Astrocyte (in vitro differentiated cells and primary cell): Measurements from ENCODE around the gene TMEM179. TPM values are rescaled to one million over a fixed set of nuclear protein-coding genes. Genes with fewer than 3 reads are reported as not detected.

ENCODE experiments used
- DNase-seq: peaks from one replicate; pipeline ENCODE4 v3.0.0-alpha.2; 2010; ENCODE audit warnings: low read depth
- FAIRE-seq: peaks from 2 replicates; lab custom pipeline; 2011; peaks lifted over from hg19 to GRCh38; lab: Jason Lieb, UNC
- H2AFZ ChIP-seq: 2 replicates; pipeline ENCODE4 v1.6.0; 2012; ENCODE audit warnings: low read depth, low read length, inconsistent platforms
- H3K27ac ChIP-seq: 2 replicates; pipeline ENCODE4 v1.5.1; 2011; ENCODE audit warnings: low read depth, low read length, inconsistent platforms
- H3K27me3 ChIP-seq: 2 replicates; pipeline ENCODE4 v1.6.0; 2011; ENCODE audit warnings: low read length, inconsistent platforms; ENCODE audit not compliant: insufficient read depth
- H3K36me3 ChIP-seq: 2 replicates; pipeline ENCODE4 v1.5.1; 2011; ENCODE audit warnings: low read length, inconsistent platforms; ENCODE audit not compliant: insufficient read depth
- H3K4me1 ChIP-seq: 2 replicates; pipeline ENCODE4 v1.5.1; 2011; ENCODE audit warnings: low read length, inconsistent platforms; ENCODE audit not compliant: insufficient read depth
- H3K4me2 ChIP-seq: 2 replicates; pipeline ENCODE4 v1.6.0; 2012; ENCODE audit warnings: low read length, inconsistent platforms
- H3K4me3 ChIP-seq: 2 replicates; pipeline ENCODE4 v1.5.1; 2011; ENCODE audit warnings: low read depth, mild to moderate bottlenecking, low read length, inconsistent platforms; ENCODE audit not compliant: insufficient read depth
- H3K79me2 ChIP-seq: 2 replicates; pipeline ENCODE4 v1.6.0; 2012; ENCODE audit warnings: mild to moderate bottlenecking, low read length, inconsistent platforms; ENCODE audit not compliant: insufficient read depth
- H3K9ac ChIP-seq: 2 replicates; pipeline ENCODE4 v1.6.0; 2012; ENCODE audit warnings: mild to moderate bottlenecking, low read length, inconsistent platforms
- H3K9me3 ChIP-seq: 2 replicates; pipeline ENCODE4 v1.5.1; 2012; ENCODE audit warnings: low read depth, mild to moderate bottlenecking, low read length, inconsistent platforms; ENCODE audit not compliant: insufficient read depth
- H4K20me1 ChIP-seq: 2 replicates; pipeline ENCODE4 v1.6.0; 2012; ENCODE audit warnings: low read length, inconsistent platforms; ENCODE audit not compliant: insufficient read depth
- H3K27ac Mint-ChIP-seq: one replicate; pipeline ENCODE4 v1.8.0; 2021; ENCODE audit warnings: mild to moderate bottlenecking, mixed read lengths; ENCODE audit not compliant: unreplicated experiment
- H3K27me3 Mint-ChIP-seq: one replicate; pipeline ENCODE4 v1.8.0; 2021; ENCODE audit warnings: low read depth, mixed read lengths; ENCODE audit not compliant: unreplicated experiment
- H3K36me3 Mint-ChIP-seq: one replicate; pipeline ENCODE4 v1.8.0; 2021; ENCODE audit warnings: low read depth, mixed read lengths; ENCODE audit not compliant: unreplicated experiment
- H3K4me1 Mint-ChIP-seq: one replicate; pipeline ENCODE4 v1.8.0; 2021; ENCODE audit warnings: low read depth, mixed read lengths; ENCODE audit not compliant: unreplicated experiment
- H3K4me3 Mint-ChIP-seq: one replicate; pipeline ENCODE4 v1.8.0; 2021; ENCODE audit warnings: mild to moderate bottlenecking, moderate library complexity, mixed read lengths; ENCODE audit not compliant: unreplicated experiment
- H3K9me3 Mint-ChIP-seq: one replicate; pipeline ENCODE4 v1.8.0; 2021; ENCODE audit warnings: mild to moderate bottlenecking, mixed read lengths; ENCODE audit not compliant: unreplicated experiment
- CTCF ChIP-seq: IDR thresholded peaks from 2 replicates; pipeline ENCODE4 v1.5.1; 2011; ENCODE audit warnings: low read depth, mild to moderate bottlenecking, inconsistent platforms, low read length, moderate library complexity; ENCODE audit not compliant: insufficient read depth
- EZH2 ChIP-seq: IDR thresholded peaks from 2 replicates; pipeline ENCODE4 v1.6.1; 2012; ENCODE audit warnings: mild to moderate bottlenecking, low read length, inconsistent platforms; ENCODE audit not compliant: insufficient read depth
- total RNA-seq: library from RNA; stranded (reverse); gene quantifications from 2 replicates; pipeline ENCODE4 v1.2.1, GENCODE V29; 2021

Gene TMEM179
- total RNA-seq, 1 donor from 2014 or later, result 0.82 TPM

- Histone ChIP-seq H3K4me2 (no peak overlapping the region), H3K27me3 (peaks cover 5% of the 10 kb centered on the region), H2AFZ (no peak overlapping the region), H3K9ac (no peak overlapping the region), H3K27ac (no peak overlapping the region), H3K9me3 (no peaks in the 10 kb centered on the region), H3K36me3 (no peaks in the 10 kb centered on the region), H3K4me3 (no peak overlapping the region), H4K20me1 (no peaks in the 10 kb centered on the region), H3K4me1 (no peaks in the 10 kb centered on the region), H3K79me2 (no peaks in the 10 kb centered on the region)
- Mint-ChIP-seq H3K9me3 (no peaks in the 10 kb centered on the region), H3K4me1 (no peaks in the 10 kb centered on the region), H3K4me3 (no peak overlapping the region), H3K36me3 (peaks cover 2% of the 10 kb centered on the region), H3K27me3 (peaks cover 41% of the 10 kb centered on the region), H3K27ac (no peak overlapping the region)
- no peak for FAIRE-seq
- DNase-seq, result no peak
- TF ChIP-seq CTCF, result no peak
- no peak for TF ChIP-seq EZH2
Measured at GRCh38 chr14:104596927-104597351, 7.6 kb downstream of the TMEM179 start.

- FAIRE-seq, result no peak
Measured at GRCh38 chr14:104596451-104596918, 8.1 kb downstream of the TMEM179 start.

More at GRCh38 chr14:104596451-104596918, 8.1 kb downstream of the TMEM179 start:
- no peak for DNase-seq
- H3K4me3 Mint-ChIP-seq, result no peak overlapping the region
- H3K9me3 Mint-ChIP-seq, result no peaks in the 10 kb centered on the region
- no peaks in the 10 kb centered on the region for H3K9me3 ChIP-seq
- H3K27ac Mint-ChIP-seq, result no peak overlapping the region
- no peaks in the 10 kb centered on the region for H3K4me1 Mint-ChIP-seq
- H3K4me1 ChIP-seq, result no peaks in the 10 kb centered on the region
- H3K27me3 Mint-ChIP-seq, result peaks cover 40% of the 10 kb centered on the region
- H4K20me1 ChIP-seq, result no peaks in the 10 kb centered on the region
- peaks cover 2% of the 10 kb centered on the region for H3K27me3 ChIP-seq
- no peaks in the 10 kb centered on the region for H3K36me3 ChIP-seq
- TF ChIP-seq EZH2 (no peak), CTCF (no peak)
- H3K36me3 Mint-ChIP-seq, result peaks cover 2% of the 10 kb centered on the region
- no peak overlapping the region for H2AFZ ChIP-seq
- H3K27ac ChIP-seq, result no peak overlapping the region
- no peak overlapping the region for H3K4me2 ChIP-seq
- H3K9ac ChIP-seq, result no peak overlapping the region
- no peak overlapping the region for H3K4me3 ChIP-seq
- H3K79me2 ChIP-seq, result no peaks in the 10 kb centered on the region
